ENCODE measurements around the gene ZNF292. TPM values are rescaled to one million over a fixed set of nuclear protein-coding genes. Genes with fewer than 3 reads are reported as not detected.

The ZNF292 gene
- total and polyA plus RNA-seq, 8 donors, result 1.9 to 106 (median 21.1) TPM

DNA sequence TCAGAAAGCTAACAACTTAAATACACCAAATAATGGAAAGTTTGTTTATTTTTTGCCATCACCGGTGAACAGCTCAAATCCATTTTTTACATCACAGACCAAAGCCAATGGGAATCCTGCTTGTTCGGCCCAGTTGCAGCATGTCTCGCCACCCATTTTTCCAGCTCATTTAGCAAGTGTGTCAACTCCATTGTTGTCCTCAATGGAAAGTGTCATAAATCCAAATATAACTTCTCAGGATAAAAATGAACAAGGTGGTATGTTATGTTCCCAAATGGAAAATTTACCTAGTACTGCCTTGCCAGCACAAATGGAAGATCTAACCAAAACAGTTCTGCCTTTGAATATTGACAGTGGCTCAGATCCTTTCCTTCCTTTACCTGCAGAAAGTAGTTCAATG, 101.7 kb downstream of the ZNF292 start:
- no peak overlapping the region for H3K4me3 ChIP-seq
- no peak for TF ChIP-seq EP300 (IDR thresholded peaks at IDR 0.05)
- TF ChIP-seq, protein P1, sequence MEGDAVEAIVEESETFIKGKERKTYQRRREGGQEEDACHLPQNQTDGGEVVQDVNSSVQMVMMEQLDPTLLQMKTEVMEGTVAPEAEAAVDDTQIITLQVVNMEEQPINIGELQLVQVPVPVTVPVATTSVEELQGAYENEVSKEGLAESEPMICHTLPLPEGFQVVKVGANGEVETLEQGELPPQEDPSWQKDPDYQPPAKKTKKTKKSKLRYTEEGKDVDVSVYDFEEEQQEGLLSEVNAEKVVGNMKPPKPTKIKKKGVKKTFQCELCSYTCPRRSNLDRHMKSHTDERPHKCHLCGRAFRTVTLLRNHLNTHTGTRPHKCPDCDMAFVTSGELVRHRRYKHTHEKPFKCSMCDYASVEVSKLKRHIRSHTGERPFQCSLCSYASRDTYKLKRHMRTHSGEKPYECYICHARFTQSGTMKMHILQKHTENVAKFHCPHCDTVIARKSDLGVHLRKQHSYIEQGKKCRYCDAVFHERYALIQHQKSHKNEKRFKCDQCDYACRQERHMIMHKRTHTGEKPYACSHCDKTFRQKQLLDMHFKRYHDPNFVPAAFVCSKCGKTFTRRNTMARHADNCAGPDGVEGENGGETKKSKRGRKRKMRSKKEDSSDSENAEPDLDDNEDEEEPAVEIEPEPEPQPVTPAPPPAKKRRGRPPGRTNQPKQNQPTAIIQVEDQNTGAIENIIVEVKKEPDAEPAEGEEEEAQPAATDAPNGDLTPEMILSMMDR (IDR thresholded peaks at IDR 0.05), result no peak
- TF ChIP-seq POLR2A (IDR thresholded peaks at IDR 0.05), result no peak
- no peak for TF ChIP-seq POLR2AphosphoS5 (IDR thresholded peaks at IDR 0.05)
- 93 to 99% (median 98%) methylated on average over 3 of the region's 3 CpGs for WGBS, 5 donors
- no peak overlapping the region for H3K27ac ChIP-seq
- no peaks in the 10 kb centered on the region for H3K9me3 ChIP-seq
- DNase-seq, result no peak
- no peaks in the 10 kb centered on the region for H3K4me1 ChIP-seq
- no peaks in the 10 kb centered on the region for H3K27me3 ChIP-seq
- H3K36me3 ChIP-seq, result peaks cover 9 to 68% (median 50%) of the 10 kb centered on the region in 4 donors
- intact Hi-C loops (cut with DNase I; ENCODE audit: low total_unique reads), result no loop called here

DNA sequence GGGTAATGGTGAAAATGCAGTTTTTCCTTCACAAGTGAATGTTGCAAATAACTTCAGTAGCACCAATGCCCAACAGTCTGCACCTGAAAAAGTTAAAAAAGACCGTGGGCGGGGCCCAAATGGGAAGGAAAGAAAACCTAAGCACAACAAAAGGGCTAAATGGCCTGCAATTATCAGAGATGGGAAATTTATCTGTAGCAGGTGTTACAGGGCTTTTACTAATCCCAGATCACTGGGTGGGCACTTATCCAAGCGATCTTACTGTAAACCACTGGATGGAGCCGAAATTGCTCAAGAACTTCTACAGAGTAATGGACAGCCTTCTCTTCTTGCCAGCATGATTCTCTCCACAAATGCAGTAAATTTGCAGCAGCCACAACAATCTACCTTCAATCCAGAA, 102.2 kb downstream of the ZNF292 start:
- WGBS, 5 donors, result 96 to 99% (median 97%) methylated on average over 4 of the region's 4 CpGs
- H3K36me3 ChIP-seq, result peaks cover 9 to 63% (median 45%) of the 10 kb centered on the region in 4 donors
- no peaks in the 10 kb centered on the region for H3K4me1 ChIP-seq
- H3K27me3 ChIP-seq, result no peaks in the 10 kb centered on the region
- DNase-seq, result no peak
- H3K27ac ChIP-seq, result no peak overlapping the region
- intact Hi-C loops (cut with DNase I; ENCODE audit: low total_unique reads), result no loop called here
- no peak for TF ChIP-seq EP300 (IDR thresholded peaks at IDR 0.05)
- no peak overlapping the region for H3K4me3 ChIP-seq
- no peaks in the 10 kb centered on the region for H3K9me3 ChIP-seq

DNA sequence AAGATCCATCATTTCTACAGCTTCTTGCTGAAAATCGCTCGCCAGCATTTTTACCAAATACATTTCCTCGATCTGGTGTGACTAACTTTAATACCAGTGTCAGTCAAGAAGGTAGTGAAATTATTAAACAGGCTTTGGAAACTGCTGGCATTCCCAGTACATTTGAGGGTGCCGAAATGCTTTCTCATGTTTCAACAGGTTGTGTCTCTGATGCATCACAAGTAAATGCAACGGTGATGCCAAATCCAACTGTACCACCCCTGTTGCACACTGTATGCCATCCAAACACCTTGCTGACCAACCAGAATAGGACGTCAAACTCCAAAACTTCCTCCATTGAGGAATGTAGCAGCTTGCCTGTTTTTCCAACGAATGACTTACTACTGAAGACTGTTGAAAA, 102.6 kb downstream of the ZNF292 start:
- intact Hi-C loops (cut with DNase I; ENCODE audit: low total_unique reads), result no loop called here
- peaks cover 9 to 59% (median 41%) of the 10 kb centered on the region in 4 donors for H3K36me3 ChIP-seq
- H3K9me3 ChIP-seq, result no peaks in the 10 kb centered on the region
- no peak for DNase-seq
- TF ChIP-seq POLR2AphosphoS5 (IDR thresholded peaks at IDR 0.05) (no peak), EP300 (IDR thresholded peaks at IDR 0.05) (no peak), POLR2A (IDR thresholded peaks at IDR 0.05) (no peak)
- H3K4me3 ChIP-seq, result no peak overlapping the region
- H3K27me3 ChIP-seq, result no peaks in the 10 kb centered on the region
- H3K4me1 ChIP-seq, result no peaks in the 10 kb centered on the region
- no peak overlapping the region for H3K27ac ChIP-seq
- WGBS, 5 donors, result 98 to 99% (median 99%) methylated on average over 7 of the region's 7 CpGs

DNA sequence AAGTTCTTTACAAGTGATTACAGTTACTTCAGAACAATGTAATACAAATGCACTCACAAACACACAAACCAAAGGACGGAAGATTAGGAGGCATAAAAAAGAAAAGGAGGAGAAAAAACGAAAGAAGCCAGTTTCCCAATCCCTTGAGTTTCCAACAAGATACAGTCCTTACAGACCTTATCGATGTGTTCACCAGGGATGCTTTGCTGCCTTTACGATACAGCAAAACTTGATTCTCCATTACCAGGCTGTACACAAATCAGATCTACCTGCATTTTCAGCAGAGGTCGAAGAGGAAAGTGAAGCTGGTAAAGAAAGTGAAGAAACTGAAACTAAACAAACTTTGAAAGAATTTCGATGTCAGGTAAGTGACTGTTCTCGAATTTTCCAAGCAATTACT, 104.4 kb downstream of the ZNF292 start:
- Histone ChIP-seq H3K4me3 (no peak overlapping the region), H3K27ac (no peak overlapping the region), H3K9me3 (no peaks in the 10 kb centered on the region), H3K36me3 (peaks cover 9 to 42% (median 24%) of the 10 kb centered on the region in 4 donors), H3K27me3 (no peaks in the 10 kb centered on the region), H3K4me1 (no peaks in the 10 kb centered on the region)
- no peak for TF ChIP-seq POLR2A (IDR thresholded peaks at IDR 0.05)
- no peak for TF ChIP-seq POLR2AphosphoS5 (IDR thresholded peaks at IDR 0.05)
- no peak for TF ChIP-seq EP300 (IDR thresholded peaks at IDR 0.05)
- TF ChIP-seq, protein P1 (IDR thresholded peaks at IDR 0.05), result no peak
- intact Hi-C loops (cut with DNase I; ENCODE audit: low total_unique reads), result no loop called here
- no peak for DNase-seq
- WGBS, 5 donors, result 94 to 98% (median 96%) methylated on average over 7 of the region's 7 CpGs

DNA sequence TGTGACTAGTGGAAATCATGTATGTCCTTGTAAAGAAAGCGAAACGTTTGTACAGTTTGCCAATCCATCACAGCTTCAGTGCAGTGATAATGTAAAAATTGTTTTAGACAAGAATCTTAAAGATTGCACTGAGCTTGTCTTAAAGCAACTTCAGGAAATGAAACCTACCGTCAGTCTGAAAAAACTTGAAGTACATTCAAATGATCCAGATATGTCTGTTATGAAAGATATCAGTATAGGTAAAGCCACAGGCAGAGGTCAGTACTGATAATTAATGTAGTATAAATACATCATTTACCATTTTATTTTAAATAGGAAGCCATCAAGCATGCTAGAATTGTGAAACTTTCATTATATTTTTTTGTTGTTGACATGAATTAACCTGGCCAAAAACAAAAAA, 106.2 kb downstream of the ZNF292 start:
- H3K9me3 ChIP-seq, result no peaks in the 10 kb centered on the region
- TF ChIP-seq POLR2AphosphoS5 (IDR thresholded peaks at IDR 0.05) (no peak), EP300 (IDR thresholded peaks at IDR 0.05) (no peak), POLR2A (IDR thresholded peaks at IDR 0.05) (no peak)
- TF ChIP-seq, protein P1 (IDR thresholded peaks at IDR 0.05), result no peak
- peaks cover 0 to 30% (median 10%) of the 10 kb centered on the region in 4 donors for H3K36me3 ChIP-seq
- no peak for DNase-seq
- 53 to 68% (median 59%) methylated on average over 3 of the region's 3 CpGs for WGBS, 5 donors
- intact Hi-C loops (cut with DNase I; ENCODE audit: low total_unique reads), result no loop called here
- no peaks in the 10 kb centered on the region for H3K4me1 ChIP-seq
- no peaks in the 10 kb centered on the region for H3K27me3 ChIP-seq
- H3K27ac ChIP-seq, result no peak overlapping the region
- H3K4me3 ChIP-seq, result no peak overlapping the region

Data from stomach (tissue), 9 donors.